ENCODE results near the gene LRMDA. TPM values are rescaled to one million over a fixed set of nuclear protein-coding genes. Genes with fewer than 3 reads are reported as not detected.
A peak's percentile ranks its signal among the peaks of the same experiment; 100 is the strongest.

The LRMDA gene
- total RNA-seq, 3 donors from 2014 or later: 9.4 to 14.9 (median 10.3) TPM

GRCh38 chr10:75723319-75723980 lies 292.0 kb downstream of the LRMDA start:
- ATAC-seq (no peak), DNase-seq (no peak)
- no peak overlapping the region for H3K4me3 ChIP-seq
- intact Hi-C loops (cut with DNase I, micrococcal nuclease): no loop called here
- TF ChIP-seq CTCF (IDR thresholded peaks at IDR 0.05): no peak
- H3K4me1 ChIP-seq (ENCODE audit: low read depth): no peaks in the 10 kb centered on the region
- no peaks in the 10 kb centered on the region for H3K9me3 ChIP-seq
- H3K36me3 ChIP-seq (ENCODE audit: low read depth): no peaks in the 10 kb centered on the region

GRCh38 chr10:75724047-75724446 lies 292.6 kb downstream of the LRMDA start:
- intact Hi-C loops (cut with DNase I, micrococcal nuclease): no loop called here
- no peak for TF ChIP-seq CTCF (IDR thresholded peaks at IDR 0.05)

GRCh38 chr10:75726522-75727483 lies 295.4 kb downstream of the LRMDA start:
- no peaks in the 10 kb centered on the region for H3K9me3 ChIP-seq
- intact Hi-C loops (cut with DNase I, micrococcal nuclease): no loop called here
- no peak for TF ChIP-seq CTCF (IDR thresholded peaks at IDR 0.05)
- no peaks in the 10 kb centered on the region for H3K36me3 ChIP-seq (ENCODE audit: low read depth)
- H3K4me3 ChIP-seq: no peak overlapping the region
- no peak for DNase-seq
- ATAC-seq: no peak
- no peaks in the 10 kb centered on the region for H3K4me1 ChIP-seq (ENCODE audit: low read depth)

More at GRCh38 chr10:75724047-75724446, 292.6 kb downstream of the LRMDA start:
- H3K36me3 ChIP-seq (ENCODE audit: low read depth): no peaks in the 10 kb centered on the region
- ATAC-seq (no peak), DNase-seq (no peak)
- no peaks in the 10 kb centered on the region for H3K4me1 ChIP-seq (ENCODE audit: low read depth)
- H3K9me3 ChIP-seq: no peaks in the 10 kb centered on the region
- H3K4me3 ChIP-seq: no peak overlapping the region

- no peak for TF ChIP-seq CTCF (IDR thresholded peaks at IDR 0.05)
- H3K4me1 ChIP-seq (ENCODE audit: low read depth): peaks cover 3% of the 10 kb centered on the region
- no peaks in the 10 kb centered on the region for H3K9me3 ChIP-seq
- H3K4me3 ChIP-seq: no peak overlapping the region
- intact Hi-C loops (cut with DNase I, micrococcal nuclease): no loop called here
- no peak for DNase-seq
- H3K36me3 ChIP-seq (ENCODE audit: low read depth): no peaks in the 10 kb centered on the region
- ATAC-seq: no peak
These were observed 299.4 kb downstream of the LRMDA start for GRCh38 chr10:75730847-75731246.

GRCh38 chr10:75733135-75733890 lies 301.9 kb downstream of the LRMDA start:
- ATAC-seq (peak; percentile 95), DNase-seq (peak in 1 of 3 donors; percentile 20)
- no peak for TF ChIP-seq CTCF (IDR thresholded peaks at IDR 0.05)
- Histone ChIP-seq H3K4me1 (ENCODE audit: low read depth) (peaks cover 3% of the 10 kb centered on the region), H3K36me3 (ENCODE audit: low read depth) (no peaks in the 10 kb centered on the region), H3K9me3 (no peaks in the 10 kb centered on the region), H3K4me3 (no peak overlapping the region)
- intact Hi-C loops (cut with DNase I, micrococcal nuclease): no loop called here

Data from mucosa of descending colon (tissue), 3 donors.